NCI-H82 (cell line): Measurements from ENCODE around the gene ROBO1.
"Not testable (repeated sequence)": the region's sequence is repeated elsewhere in the genome, so short reads cannot be mapped to it uniquely, and the experiment has no call there.

Experiments
- DNase-seq: peaks from one replicate; lab custom pipeline; 2025; lab: John Stamatoyannopoulos, UW

Gene ROBO1

GRCh38 chr3:79245284-79246138 is 522.3 kb downstream of the ROBO1 start:
- no peak for DNase-seq

- DNase-seq = no peak
These were observed 531.3 kb downstream of the ROBO1 start for GRCh38 chr3:79236496-79236895.

- DNase-seq = no peak
These were observed 534.3 kb downstream of the ROBO1 start for GRCh38 chr3:79233431-79234060.

GRCh38 chr3:79230266-79230665 is 537.5 kb downstream of the ROBO1 start:
- no peak for DNase-seq

GRCh38 chr3:79217096-79217495 is 550.7 kb downstream of the ROBO1 start:
- DNase-seq = no peak

- no peak for DNase-seq
These were observed 552.5 kb downstream of the ROBO1 start for GRCh38 chr3:79215286-79215685.

- no peak for DNase-seq
These were observed 556.0 kb downstream of the ROBO1 start for GRCh38 chr3:79211586-79212359.

- DNase-seq = peak; percentile 62
These were observed 563.4 kb downstream of the ROBO1 start for GRCh38 chr3:79204351-79204750.

GRCh38 chr3:79203144-79203519 is 564.7 kb downstream of the ROBO1 start:
- no peak for DNase-seq

- no peak for DNase-seq
These were observed 565.2 kb downstream of the ROBO1 start for GRCh38 chr3:79202471-79203143.

- no peak for DNase-seq
These were observed 567.3 kb downstream of the ROBO1 start for GRCh38 chr3:79200456-79200855.

GRCh38 chr3:79199966-79200365 is 567.8 kb downstream of the ROBO1 start:
- no peak for DNase-seq

- DNase-seq = peak; percentile 80
These were observed 580.4 kb downstream of the ROBO1 start for GRCh38 chr3:79187426-79187825.

- DNase-seq = peak; percentile 9
These were observed 583.5 kb downstream of the ROBO1 start for GRCh38 chr3:79184251-79184650.

- no peak for DNase-seq
These were observed 584.3 kb downstream of the ROBO1 start for GRCh38 chr3:79183496-79183895.

GRCh38 chr3:79178471-79179180 is 589.2 kb downstream of the ROBO1 start:
- peak; percentile 4 for DNase-seq

GRCh38 chr3:79175870-79176269 is 591.9 kb downstream of the ROBO1 start:
- DNase-seq = no peak

GRCh38 chr3:79173259-79173658 is 594.5 kb downstream of the ROBO1 start:
- not testable (repeated sequence) for DNase-seq

- no peak for DNase-seq
These were observed 595.6 kb downstream of the ROBO1 start for GRCh38 chr3:79172241-79172640.

- no peak for DNase-seq
These were observed 597.8 kb downstream of the ROBO1 start for GRCh38 chr3:79170021-79170420.

- DNase-seq = peak; percentile 1
These were observed 600.0 kb downstream of the ROBO1 start for GRCh38 chr3:79167651-79168416.
